ENCODE measurements around the gene APOBEC3H.

Gene APOBEC3H

GRCh38 chr22:39081598-39081997 lies 15.4 kb upstream of the APOBEC3H start:
- DNase-seq: no peak

GRCh38 chr22:39083212-39084165 lies 13.6 kb upstream of the APOBEC3H start:
- no peak for DNase-seq

GRCh38 chr22:39084666-39085065 lies 12.4 kb upstream of the APOBEC3H start:
- no peak for DNase-seq

GRCh38 chr22:39087098-39087497 lies 9.9 kb upstream of the APOBEC3H start:
- DNase-seq: no peak

- DNase-seq: no peak
Measured at GRCh38 chr22:39087881-39088684, 9.0 kb upstream of the APOBEC3H start.

GRCh38 chr22:39088685-39089032 lies 8.4 kb upstream of the APOBEC3H start:
- DNase-seq: no peak

- DNase-seq: no peak
Measured at GRCh38 chr22:39089928-39090327, 7.1 kb upstream of the APOBEC3H start.

- DNase-seq: no peak
Measured at GRCh38 chr22:39090426-39091064, 6.5 kb upstream of the APOBEC3H start.

GRCh38 chr22:39091126-39092081 lies 5.6 kb upstream of the APOBEC3H start:
- DNase-seq: no peak

- DNase-seq: no peak
Measured at GRCh38 chr22:39092111-39092862, 4.8 kb upstream of the APOBEC3H start.

- DNase-seq: no peak
Measured at GRCh38 chr22:39094717-39095389, 2.2 kb upstream of the APOBEC3H start.

- no peak for DNase-seq
Measured at GRCh38 chr22:39095971-39096370, 1.1 kb upstream of the APOBEC3H start.

GRCh38 chr22:39098026-39098425 lies 982 bp downstream of the APOBEC3H start:
- no peak for DNase-seq

GRCh38 chr22:39098576-39098975 lies 1.5 kb downstream of the APOBEC3H start:
- DNase-seq: no peak

GRCh38 chr22:39101226-39101625 lies 4.2 kb downstream of the APOBEC3H start:
- no peak for DNase-seq

GRCh38 chr22:39103431-39103830 lies 6.4 kb downstream of the APOBEC3H start:
- no peak for DNase-seq

- DNase-seq: no peak
Measured at GRCh38 chr22:39106326-39106725, 9.3 kb downstream of the APOBEC3H start.

- no peak for DNase-seq
Measured at GRCh38 chr22:39108487-39108886, 11.4 kb downstream of the APOBEC3H start.

- no peak for DNase-seq
Measured at GRCh38 chr22:39109361-39109760, 12.3 kb downstream of the APOBEC3H start.

- DNase-seq: no peak
Measured at GRCh38 chr22:39110631-39111561, 13.9 kb downstream of the APOBEC3H start.
